ENCODE measurements around the gene OTOA.

Gene OTOA

GRCh38 chr16:21652453-21652852, 11.3 kb upstream of the OTOA start, which contains the start of gene IGSF6:
TSS of gene IGSF6 (minus strand) at chr16:21652608. CDS start at chr16:21652598, 10 bp downstream.
- H4K20me1 ChIP-seq (ENCODE audit: insufficient read depth, low read length): no peaks in the 10 kb centered on the region
- peaks cover 23% of the 10 kb centered on the region for H3K79me2 ChIP-seq (ENCODE audit: insufficient read depth, low read length)
- no peaks in the 10 kb centered on the region for H3K27me3 ChIP-seq (ENCODE audit: insufficient read depth, low read length, poor library complexity)
- ATAC-seq (ENCODE audit: insufficient read depth, low read depth) (no peak), DNase-seq (no peak)
- no peak within 1 kb of the TSS for H3K4me3 ChIP-seq (ENCODE audit: low read depth in 1 of 2, low read length in 2 of 2)
- peaks cover 38% of the 10 kb centered on the region for H3K36me3 ChIP-seq (ENCODE audit: insufficient read depth, low read length)
- no peak within 1 kb of the TSS for H3K27ac ChIP-seq (ENCODE audit: low read length)
- no peak within 1 kb of the TSS for H3K9ac ChIP-seq (ENCODE audit: low read depth, low read length)
- peaks cover 11% of the 10 kb centered on the region for H3K4me1 ChIP-seq (ENCODE audit: insufficient read depth, low read length)
- no peaks in the 10 kb centered on the region for H3K9me3 ChIP-seq (ENCODE audit: insufficient read depth, low read length, severe bottlenecking)
- H2AFZ ChIP-seq (ENCODE audit: low read depth, low read length): no peak within 1 kb of the TSS
- no peak for TF ChIP-seq EZH2 (IDR thresholded peaks at IDR 0.05; ENCODE audit: borderline replicate concordance, low read depth, low read length, severe bottlenecking)
- no peak for TF ChIP-seq CTCF (IDR thresholded peaks at IDR 0.05; ENCODE audit: borderline replicate concordance, extremely low read depth, low read length, poor library complexity, severe bottlenecking)
- no peak within 1 kb of the TSS for H3K4me2 ChIP-seq (ENCODE audit: insufficient read depth, low read length)

- ATAC-seq (ENCODE audit: insufficient read depth, low read depth) (no peak), DNase-seq (no peak)
- Histone ChIP-seq H3K79me2 (ENCODE audit: insufficient read depth, low read length) (peaks cover 13% of the 10 kb centered on the region), H3K27me3 (ENCODE audit: insufficient read depth, low read length, poor library complexity) (no peaks in the 10 kb centered on the region), H3K9me3 (ENCODE audit: insufficient read depth, low read length, severe bottlenecking) (no peaks in the 10 kb centered on the region), H3K36me3 (ENCODE audit: insufficient read depth, low read length) (peaks cover 42% of the 10 kb centered on the region), H3K9ac (ENCODE audit: low read depth, low read length) (no peak overlapping the region), H4K20me1 (ENCODE audit: insufficient read depth, low read length) (no peaks in the 10 kb centered on the region; the same call in 1 of the 2 replicates), H3K4me1 (ENCODE audit: insufficient read depth, low read length) (peaks cover 7% of the 10 kb centered on the region; the same call in 1 of the 2 replicates), H3K4me3 (ENCODE audit: low read depth in 1 of 2, low read length in 2 of 2) (no peak overlapping the region), H3K27ac (ENCODE audit: low read length) (no peak overlapping the region), H3K4me2 (ENCODE audit: insufficient read depth, low read length) (no peak overlapping the region), H2AFZ (ENCODE audit: low read depth, low read length) (no peak overlapping the region)
- no peak for TF ChIP-seq CTCF (IDR thresholded peaks at IDR 0.05; ENCODE audit: borderline replicate concordance, extremely low read depth, low read length, poor library complexity, severe bottlenecking)
- TF ChIP-seq EZH2 (IDR thresholded peaks at IDR 0.05; ENCODE audit: borderline replicate concordance, low read depth, low read length, severe bottlenecking): no peak
Measured at GRCh38 chr16:21653571-21653970, 10.2 kb upstream of the OTOA start.

- Histone ChIP-seq H3K9me3 (ENCODE audit: insufficient read depth, low read length, severe bottlenecking) (no peaks in the 10 kb centered on the region), H3K36me3 (ENCODE audit: insufficient read depth, low read length) (peaks cover 39% of the 10 kb centered on the region), H3K79me2 (ENCODE audit: insufficient read depth, low read length) (peaks cover 4% of the 10 kb centered on the region; the same call in 1 of the 2 replicates), H3K27ac (ENCODE audit: low read length) (no peak overlapping the region), H4K20me1 (ENCODE audit: insufficient read depth, low read length) (no peaks in the 10 kb centered on the region; the same call in 1 of the 2 replicates), H3K4me1 (ENCODE audit: insufficient read depth, low read length) (peaks cover 7% of the 10 kb centered on the region; the same call in 1 of the 2 replicates), H2AFZ (ENCODE audit: low read depth, low read length) (no peak overlapping the region), H3K27me3 (ENCODE audit: insufficient read depth, low read length, poor library complexity) (no peaks in the 10 kb centered on the region), H3K4me3 (ENCODE audit: low read depth in 1 of 2, low read length in 2 of 2) (no peak overlapping the region), H3K4me2 (ENCODE audit: insufficient read depth, low read length) (no peak overlapping the region), H3K9ac (ENCODE audit: low read depth, low read length) (no peak overlapping the region)
- ATAC-seq (ENCODE audit: insufficient read depth, low read depth) (no peak), DNase-seq (no peak)
- TF ChIP-seq CTCF (IDR thresholded peaks at IDR 0.05; ENCODE audit: borderline replicate concordance, extremely low read depth, low read length, poor library complexity, severe bottlenecking): no peak
- no peak for TF ChIP-seq EZH2 (IDR thresholded peaks at IDR 0.05; ENCODE audit: borderline replicate concordance, low read depth, low read length, severe bottlenecking)
Measured at GRCh38 chr16:21654466-21654865, 9.3 kb upstream of the OTOA start.
